Measurements from ENCODE around the gene CFAP53. TPM values are rescaled to one million over a fixed set of nuclear protein-coding genes. Genes with fewer than 3 reads are reported as not detected.

The CFAP53 gene
- total and polyA plus RNA-seq, 5 donors from 2014 or later = 0.27 to 0.35 TPM; not detected in 3

- Histone ChIP-seq H3K4me3 (ENCODE audit: low read depth, low read length) (no peak overlapping the region), H3K27ac (ENCODE audit: insufficient read depth, low read length, poor library complexity, severe bottlenecking) (no peak overlapping the region), H3K9me3 (ENCODE audit: control insufficient read depth in 2 of 2, low read length in 2 of 2) (no peaks in the 10 kb centered on the region), H3K36me3 (ENCODE audit: control insufficient read depth, insufficient read depth, low read length) (no peaks in the 10 kb centered on the region), H3K27me3 (ENCODE audit: control insufficient read depth, insufficient read depth, low read length) (peaks cover 27% of the 10 kb centered on the region), H3K4me1 (ENCODE audit: control insufficient read depth, insufficient read depth, low read length, poor library complexity, severe bottlenecking) (no peaks in the 10 kb centered on the region)
- Mint-ChIP-seq H3K4me1 (peaks cover 0 to 18% (median 0%) of the 10 kb centered on the region in 4 donors), H3K27ac (no peak overlapping the region), H3K36me3 (no peaks in the 10 kb centered on the region), H3K27me3 (peaks cover 66% of the 10 kb centered on the region), H3K4me3 (peak overlapping the region in 3 of 4 donors; percentile 55 to 71 (median 69)), H3K9me3 (peaks cover 0 to 6% (median 4%) of the 10 kb centered on the region in 7 donors)
- ATAC-seq (ENCODE audit: low read depth in 2 of 2) (no peak), DNase-seq (no peak)
These were observed 70.6 kb downstream of the CFAP53 start for GRCh38 chr18:50195689-50196088.

- H3K4me3 ChIP-seq (ENCODE audit: low read depth, low read length) = no peak within 1 kb of the TSS
- H3K27ac ChIP-seq (ENCODE audit: insufficient read depth, low read length, poor library complexity, severe bottlenecking) = no peak within 1 kb of the TSS
- no peaks in the 10 kb centered on the region for H3K4me1 ChIP-seq (ENCODE audit: control insufficient read depth, insufficient read depth, low read length, poor library complexity, severe bottlenecking)
- peaks cover 0 to 18% (median 0%) of the 10 kb centered on the region in 4 donors for H3K4me1 Mint-ChIP-seq
- ATAC-seq (ENCODE audit: low read depth in 2 of 2) (peak; percentile 63 to 66), DNase-seq (peak; percentile 5 to 44 (median 33))
- H3K27me3 Mint-ChIP-seq = peaks cover 67% of the 10 kb centered on the region
- H3K9me3 Mint-ChIP-seq = peaks cover 0 to 4% (median 0%) of the 10 kb centered on the region in 7 donors
- H3K9me3 ChIP-seq (ENCODE audit: control insufficient read depth in 2 of 2, low read length in 2 of 2) = no peaks in the 10 kb centered on the region
- H3K36me3 Mint-ChIP-seq = no peaks in the 10 kb centered on the region
- peaks cover 24% of the 10 kb centered on the region for H3K27me3 ChIP-seq (ENCODE audit: control insufficient read depth, insufficient read depth, low read length)
- H3K27ac Mint-ChIP-seq = no peak within 1 kb of the TSS
- H3K4me3 Mint-ChIP-seq = peak within 1 kb of the TSS in 3 of 4 donors; percentile 55 to 71 (median 69)
- H3K36me3 ChIP-seq (ENCODE audit: control insufficient read depth, insufficient read depth, low read length) = no peaks in the 10 kb centered on the region
These were observed 71.4 kb downstream of the CFAP53 start, which contains the start of gene MYO5B for GRCh38 chr18:50194631-50195532. TSS of gene MYO5B (minus strand) at chr18:50195147. CDS start at chr18:50194793, 354 bp downstream.

GRCh38 chr18:50193796-50194630 lies 72.3 kb downstream of the CFAP53 start:
- H3K4me3 ChIP-seq (ENCODE audit: low read depth, low read length) = no peak overlapping the region
- H3K27me3 ChIP-seq (ENCODE audit: control insufficient read depth, insufficient read depth, low read length) = peaks cover 24% of the 10 kb centered on the region
- H3K36me3 Mint-ChIP-seq = no peaks in the 10 kb centered on the region
- H3K27ac ChIP-seq (ENCODE audit: insufficient read depth, low read length, poor library complexity, severe bottlenecking) = no peak overlapping the region
- H3K9me3 ChIP-seq (ENCODE audit: control insufficient read depth in 2 of 2, low read length in 2 of 2) = no peaks in the 10 kb centered on the region
- H3K36me3 ChIP-seq (ENCODE audit: control insufficient read depth, insufficient read depth, low read length) = no peaks in the 10 kb centered on the region
- peak overlapping the region in 3 of 4 donors; percentile 17 to 52 (median 44) for H3K4me3 Mint-ChIP-seq
- peaks cover 0 to 18% (median 0%) of the 10 kb centered on the region in 4 donors for H3K4me1 Mint-ChIP-seq
- peaks cover 0 to 4% (median 0%) of the 10 kb centered on the region in 7 donors for H3K9me3 Mint-ChIP-seq
- H3K27ac Mint-ChIP-seq = no peak overlapping the region
- H3K27me3 Mint-ChIP-seq = peaks cover 67% of the 10 kb centered on the region
- ATAC-seq (ENCODE audit: low read depth in 2 of 2) (no peak), DNase-seq (no peak)
- no peaks in the 10 kb centered on the region for H3K4me1 ChIP-seq (ENCODE audit: control insufficient read depth, insufficient read depth, low read length, poor library complexity, severe bottlenecking)

- Histone ChIP-seq H3K9me3 (ENCODE audit: control insufficient read depth in 2 of 2, low read length in 2 of 2) (no peaks in the 10 kb centered on the region), H3K27me3 (ENCODE audit: control insufficient read depth, insufficient read depth, low read length) (peaks cover 24% of the 10 kb centered on the region), H3K27ac (ENCODE audit: insufficient read depth, low read length, poor library complexity, severe bottlenecking) (no peak overlapping the region), H3K4me3 (ENCODE audit: low read depth, low read length) (no peak overlapping the region), H3K36me3 (ENCODE audit: control insufficient read depth, insufficient read depth, low read length) (no peaks in the 10 kb centered on the region), H3K4me1 (ENCODE audit: control insufficient read depth, insufficient read depth, low read length, poor library complexity, severe bottlenecking) (no peaks in the 10 kb centered on the region)
- Mint-ChIP-seq H3K4me3 (peak overlapping the region in 3 of 4 donors; percentile 17 to 52 (median 32)), H3K9me3 (peaks cover 0 to 4% (median 0%) of the 10 kb centered on the region in 7 donors), H3K27me3 (peaks cover 62% of the 10 kb centered on the region), H3K4me1 (peaks cover 0 to 18% (median 0%) of the 10 kb centered on the region in 4 donors), H3K27ac (peak overlapping the region in 1 of 3 donors; percentile 69), H3K36me3 (no peaks in the 10 kb centered on the region)
- no peak for ATAC-seq (ENCODE audit: low read depth in 2 of 2)
- no peak for DNase-seq
These were observed 73.1 kb downstream of the CFAP53 start for GRCh38 chr18:50192995-50193795.

GRCh38 chr18:50190926-50191325 lies 75.4 kb downstream of the CFAP53 start:
- no peaks in the 10 kb centered on the region for H3K9me3 Mint-ChIP-seq
- no peaks in the 10 kb centered on the region for H3K36me3 ChIP-seq (ENCODE audit: control insufficient read depth, insufficient read depth, low read length)
- H3K36me3 Mint-ChIP-seq = no peaks in the 10 kb centered on the region
- no peak overlapping the region for H3K27ac Mint-ChIP-seq
- H3K9me3 ChIP-seq (ENCODE audit: control insufficient read depth in 2 of 2, low read length in 2 of 2) = no peaks in the 10 kb centered on the region
- H3K27me3 ChIP-seq (ENCODE audit: control insufficient read depth, insufficient read depth, low read length) = peaks cover 26% of the 10 kb centered on the region
- peaks cover 60% of the 10 kb centered on the region for H3K27me3 Mint-ChIP-seq
- H3K4me1 Mint-ChIP-seq = peaks cover 0 to 13% (median 0%) of the 10 kb centered on the region in 4 donors
- ATAC-seq (ENCODE audit: low read depth in 2 of 2) (no peak), DNase-seq (no peak)
- peak overlapping the region in 1 of 4 donors; percentile 66 for H3K4me3 Mint-ChIP-seq
- H3K4me3 ChIP-seq (ENCODE audit: low read depth, low read length) = no peak overlapping the region
- no peak overlapping the region for H3K27ac ChIP-seq (ENCODE audit: insufficient read depth, low read length, poor library complexity, severe bottlenecking)
- no peaks in the 10 kb centered on the region for H3K4me1 ChIP-seq (ENCODE audit: control insufficient read depth, insufficient read depth, low read length, poor library complexity, severe bottlenecking)

- Histone ChIP-seq H3K9me3 (ENCODE audit: control insufficient read depth in 2 of 2, low read length in 2 of 2) (no peaks in the 10 kb centered on the region), H3K4me3 (ENCODE audit: low read depth, low read length) (no peak overlapping the region), H3K36me3 (ENCODE audit: control insufficient read depth, insufficient read depth, low read length) (no peaks in the 10 kb centered on the region), H3K27me3 (ENCODE audit: control insufficient read depth, insufficient read depth, low read length) (peaks cover 20% of the 10 kb centered on the region), H3K27ac (ENCODE audit: insufficient read depth, low read length, poor library complexity, severe bottlenecking) (no peak overlapping the region), H3K4me1 (ENCODE audit: control insufficient read depth, insufficient read depth, low read length, poor library complexity, severe bottlenecking) (no peaks in the 10 kb centered on the region)
- Mint-ChIP-seq H3K27ac (no peak overlapping the region), H3K4me3 (no peak overlapping the region), H3K27me3 (peaks cover 53% of the 10 kb centered on the region), H3K36me3 (no peaks in the 10 kb centered on the region), H3K9me3 (no peaks in the 10 kb centered on the region), H3K4me1 (peaks cover 0 to 7% (median 0%) of the 10 kb centered on the region in 4 donors)
- no peak for ATAC-seq (ENCODE audit: low read depth in 2 of 2)
- DNase-seq = no peak
These were observed 76.1 kb downstream of the CFAP53 start for GRCh38 chr18:50190236-50190635.

GRCh38 chr18:50189160-50189559 lies 77.1 kb downstream of the CFAP53 start:
- no peak for ATAC-seq (ENCODE audit: low read depth in 2 of 2)
- no peaks in the 10 kb centered on the region for H3K36me3 Mint-ChIP-seq
- Histone ChIP-seq H3K4me3 (ENCODE audit: low read depth, low read length) (no peak overlapping the region), H3K36me3 (ENCODE audit: control insufficient read depth, insufficient read depth, low read length) (no peaks in the 10 kb centered on the region), H3K4me1 (ENCODE audit: control insufficient read depth, insufficient read depth, low read length, poor library complexity, severe bottlenecking) (no peaks in the 10 kb centered on the region), H3K9me3 (ENCODE audit: control insufficient read depth in 2 of 2, low read length in 2 of 2) (no peaks in the 10 kb centered on the region), H3K27me3 (ENCODE audit: control insufficient read depth, insufficient read depth, low read length) (peaks cover 20% of the 10 kb centered on the region), H3K27ac (ENCODE audit: insufficient read depth, low read length, poor library complexity, severe bottlenecking) (no peak overlapping the region)
- peaks cover 0 to 7% (median 0%) of the 10 kb centered on the region in 4 donors for H3K4me1 Mint-ChIP-seq
- DNase-seq = no peak
- H3K4me3 Mint-ChIP-seq = no peak overlapping the region
- no peaks in the 10 kb centered on the region for H3K9me3 Mint-ChIP-seq
- H3K27ac Mint-ChIP-seq = no peak overlapping the region
- peaks cover 53% of the 10 kb centered on the region for H3K27me3 Mint-ChIP-seq
